Measurements from ENCODE around the gene IFT122. TPM values are rescaled to one million over a fixed set of nuclear protein-coding genes. Genes with fewer than 3 reads are reported as not detected.

The IFT122 gene
- total RNA-seq, 2 donors from 2014 or later, result 15.6 to 31.5 TPM

- intact Hi-C loops (cut with DNase I), result no loop called here
- H3K9me3 ChIP-seq, result no peaks in the 10 kb centered on the region
- H3K4me1 ChIP-seq, result no peaks in the 10 kb centered on the region
- H3K4me3 ChIP-seq, result no peak overlapping the region
- H3K27me3 ChIP-seq, result no peaks in the 10 kb centered on the region
- TF ChIP-seq CTCF (IDR thresholded peaks at IDR 0.05), result no peak
- H3K9ac ChIP-seq (ENCODE audit: low read depth in 2 of 2, low read length in 2 of 2), result no peak overlapping the region
- H3K36me3 ChIP-seq, result no peaks in the 10 kb centered on the region
- H3K27ac ChIP-seq, result no peak overlapping the region
- no peak for DNase-seq
Observed at GRCh38 chr3:129500334-129500658, 60.3 kb downstream of the IFT122 start.

- no peak for TF ChIP-seq CTCF (IDR thresholded peaks at IDR 0.05)
- DNase-seq, result no peak
- Histone ChIP-seq H3K9me3 (no peaks in the 10 kb centered on the region), H3K4me3 (no peak overlapping the region), H3K4me1 (no peaks in the 10 kb centered on the region), H3K36me3 (no peaks in the 10 kb centered on the region), H3K9ac (ENCODE audit: low read depth in 2 of 2, low read length in 2 of 2) (no peak overlapping the region), H3K27me3 (no peaks in the 10 kb centered on the region), H3K27ac (no peak overlapping the region)
- intact Hi-C loops (cut with DNase I), result no loop called here
Observed at GRCh38 chr3:129501630-129502029, 61.6 kb downstream of the IFT122 start.

- intact Hi-C loops (cut with DNase I), result no loop called here
- Histone ChIP-seq H3K27me3 (no peaks in the 10 kb centered on the region), H3K4me3 (no peak overlapping the region), H3K4me1 (no peaks in the 10 kb centered on the region), H3K27ac (no peak overlapping the region), H3K36me3 (no peaks in the 10 kb centered on the region), H3K9ac (ENCODE audit: low read depth in 2 of 2, low read length in 2 of 2) (no peak overlapping the region), H3K9me3 (no peaks in the 10 kb centered on the region)
- TF ChIP-seq CTCF (IDR thresholded peaks at IDR 0.05), result no peak
- no peak for DNase-seq
Observed at GRCh38 chr3:129502641-129503408, 62.8 kb downstream of the IFT122 start.

GRCh38 chr3:129503471-129504291 is 63.7 kb downstream of the IFT122 start:
- H3K9ac ChIP-seq (ENCODE audit: low read depth in 2 of 2, low read length in 2 of 2), result no peak overlapping the region
- no peaks in the 10 kb centered on the region for H3K4me1 ChIP-seq
- no peak overlapping the region for H3K27ac ChIP-seq
- no peak overlapping the region for H3K4me3 ChIP-seq
- no peak for DNase-seq
- intact Hi-C loops (cut with DNase I), result no loop called here
- H3K9me3 ChIP-seq, result no peaks in the 10 kb centered on the region
- H3K36me3 ChIP-seq, result no peaks in the 10 kb centered on the region
- H3K27me3 ChIP-seq, result no peaks in the 10 kb centered on the region
- no peak for TF ChIP-seq CTCF (IDR thresholded peaks at IDR 0.05)

GRCh38 chr3:129504471-129505100 is 64.6 kb downstream of the IFT122 start:
- Histone ChIP-seq H3K27ac (no peak overlapping the region), H3K9me3 (no peaks in the 10 kb centered on the region), H3K36me3 (no peaks in the 10 kb centered on the region), H3K4me1 (no peaks in the 10 kb centered on the region), H3K9ac (ENCODE audit: low read depth in 2 of 2, low read length in 2 of 2) (no peak overlapping the region), H3K27me3 (no peaks in the 10 kb centered on the region), H3K4me3 (no peak overlapping the region)
- intact Hi-C loops (cut with DNase I), result no loop called here
- DNase-seq, result no peak
- TF ChIP-seq CTCF (IDR thresholded peaks at IDR 0.05), result no peak

Measured in colonic mucosa (tissue), 4 donors.